DOHH2 (cell line): ENCODE results near the gene MBD2.

Experiments
- CTCF ChIP-seq: fragments of 200-600 bp; sonication (generic); IDR thresholded peaks from one replicate; pipeline ENCODE4 v1.5.1; 2014; ENCODE audit warnings: antibody characterized with exemption, mild to moderate bottlenecking, low read depth, low read length; ENCODE audit not compliant: poor library complexity, severe bottlenecking
- EZH2phosphoT487 ChIP-seq: fragments of 200-600 bp; sonication (generic); IDR thresholded peaks from 2 replicates; pipeline ENCODE4 v1.6.1; 2017; ENCODE audit warnings: borderline replicate concordance, mild to moderate bottlenecking, antibody characterized with exemption, low read length, moderate library complexity, mixed read lengths

DNA sequence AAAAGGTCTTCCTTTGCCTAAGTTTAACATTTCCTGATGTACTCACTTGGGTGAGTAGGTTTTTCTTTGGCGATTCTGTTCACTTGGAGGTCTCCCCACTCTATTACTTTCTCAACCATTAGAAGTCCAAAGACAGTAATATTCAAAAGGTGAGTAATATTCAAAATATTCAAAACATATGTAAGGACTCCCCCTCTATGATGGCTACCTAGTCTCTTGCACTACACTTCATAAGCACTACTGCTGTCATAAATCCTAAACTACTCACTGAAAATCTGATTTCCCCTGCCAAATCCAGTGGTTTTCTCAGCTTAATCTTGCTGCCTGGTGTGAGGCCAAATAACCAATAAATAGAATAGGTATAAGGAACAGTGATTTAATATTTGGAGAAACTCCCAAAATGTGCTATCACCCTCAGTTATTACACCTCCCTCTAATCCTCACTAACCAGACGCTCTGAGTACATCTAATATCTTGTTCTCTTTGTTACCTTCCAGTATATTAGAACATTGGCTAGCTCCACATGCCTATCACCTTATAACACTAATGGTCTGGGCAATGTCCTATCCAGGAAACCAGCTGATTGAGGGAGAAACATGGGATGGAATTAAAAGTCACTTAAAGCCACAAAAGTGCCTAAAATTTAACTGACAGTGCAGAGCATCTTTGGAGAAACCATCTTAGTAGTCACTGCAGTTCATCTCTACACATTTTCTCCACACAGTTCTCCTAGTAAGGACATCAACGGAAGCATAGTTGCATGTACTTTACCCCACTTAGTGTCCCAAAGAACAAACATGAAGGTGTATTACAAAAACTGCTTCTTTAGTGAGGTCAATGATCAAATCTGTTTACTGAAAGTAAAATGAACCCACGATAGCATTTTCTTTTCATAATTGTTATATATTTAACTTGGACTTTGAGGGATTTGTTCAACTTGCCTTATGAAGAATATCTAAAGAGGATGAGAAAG lies 54.8 kb downstream of the MBD2 start:
- TF ChIP-seq CTCF (no peak), EZH2phosphoT487 (no peak)
